GM08714 (cell line): ENCODE measurements around the gene PRPH.
"Not testable (repeated sequence)": the region's sequence is repeated elsewhere in the genome, so short reads cannot be mapped to it uniquely, and the experiment has no call there.

Source experiments
- H3K4me3 ChIP-seq: fragments of 200-500 bp; sonication (Bioruptor generic); 2 replicates; pipeline ENCODE4 v1.5.1; 2014; ENCODE audit warnings: mild to moderate bottlenecking, low read length, inconsistent platforms
- ZNF274 ChIP-seq: IDR thresholded peaks from 2 replicates; pipeline ENCODE4 v1.6.1; 2012; ENCODE audit warnings: mild to moderate bottlenecking, low read depth, low read length

The PRPH gene

GRCh38 chr12:49295082-49295936 is at the start of gene PRPH:
TSS of gene PRPH (plus strand) at chr12:49295147. CDS start at chr12:49295201, 54 bp downstream.
- no peak for TF ChIP-seq ZNF274
- H3K4me3 ChIP-seq = no peak within 1 kb of the TSS

- no peak for TF ChIP-seq ZNF274
- no peak overlapping the region for H3K4me3 ChIP-seq
Observed at GRCh38 chr12:49251357-49251756, 43.6 kb upstream of the PRPH start.

- TF ChIP-seq ZNF274 = no peak
Observed at GRCh38 chr12:49253033-49253623, 41.8 kb upstream of the PRPH start.

GRCh38 chr12:49255456-49255855 is 39.5 kb upstream of the PRPH start:
- not testable (repeated sequence) for H3K4me3 ChIP-seq

More at GRCh38 chr12:49253033-49253623, 41.8 kb upstream of the PRPH start:
- H3K4me3 ChIP-seq = no peak overlapping the region

GRCh38 chr12:49255857-49256637 is 38.9 kb upstream of the PRPH start:
- no peak for TF ChIP-seq ZNF274
- H3K4me3 ChIP-seq = no peak overlapping the region

- not testable (repeated sequence) for H3K4me3 ChIP-seq
Observed at GRCh38 chr12:49257508-49258184, 37.3 kb upstream of the PRPH start.

GRCh38 chr12:49259452-49259851 is 35.5 kb upstream of the PRPH start:
- no peak overlapping the region for H3K4me3 ChIP-seq
- no peak for TF ChIP-seq ZNF274

- H3K4me3 ChIP-seq = no peak overlapping the region
- no peak for TF ChIP-seq ZNF274
Observed at GRCh38 chr12:49260166-49260565, 34.8 kb upstream of the PRPH start.

- no peak overlapping the region for H3K4me3 ChIP-seq
- no peak for TF ChIP-seq ZNF274
Observed at GRCh38 chr12:49260571-49261363, 34.2 kb upstream of the PRPH start.

GRCh38 chr12:49261721-49262120 is 33.2 kb upstream of the PRPH start:
- no peak overlapping the region for H3K4me3 ChIP-seq
- no peak for TF ChIP-seq ZNF274

- TF ChIP-seq ZNF274 = no peak
- peak overlapping the region; percentile 87; the same call in 1 of the 2 replicates for H3K4me3 ChIP-seq
Observed at GRCh38 chr12:49263400-49263763, 31.6 kb upstream of the PRPH start.

GRCh38 chr12:49264466-49264872 is 30.5 kb upstream of the PRPH start:
- no peak for TF ChIP-seq ZNF274
- peak overlapping the region; percentile 87 for H3K4me3 ChIP-seq

GRCh38 chr12:49264873-49265792 is 29.8 kb upstream of the PRPH start, which contains the start of gene TUBA1C:
TSS of gene TUBA1C (plus strand) at chr12:49265082. CDS start at chr12:49265182, 100 bp downstream.
- peak within 1 kb of the TSS; percentile 87 for H3K4me3 ChIP-seq
- TF ChIP-seq ZNF274 = no peak

GRCh38 chr12:49269191-49269590 is 25.8 kb upstream of the PRPH start:
- not testable (repeated sequence) for H3K4me3 ChIP-seq
